GM21723 (cell line): ENCODE results near the gene KIF26A.
"Not testable (repeated sequence)": the region's sequence is repeated elsewhere in the genome, so short reads cannot be mapped to it uniquely, and the experiment has no call there.

Experiments
- ATAC-seq: cut with Tn5 transposase; IDR thresholded peaks from one replicate; pipeline ENCODE4 v1.9.1; 2021; ENCODE audit warnings: mild to moderate bottlenecking, moderate library complexity; ENCODE audit not compliant: unreplicated experiment

The KIF26A gene

GRCh38 chr14:104142946-104143470, 4.6 kb downstream of the KIF26A start:
- no peak for ATAC-seq

DNA sequence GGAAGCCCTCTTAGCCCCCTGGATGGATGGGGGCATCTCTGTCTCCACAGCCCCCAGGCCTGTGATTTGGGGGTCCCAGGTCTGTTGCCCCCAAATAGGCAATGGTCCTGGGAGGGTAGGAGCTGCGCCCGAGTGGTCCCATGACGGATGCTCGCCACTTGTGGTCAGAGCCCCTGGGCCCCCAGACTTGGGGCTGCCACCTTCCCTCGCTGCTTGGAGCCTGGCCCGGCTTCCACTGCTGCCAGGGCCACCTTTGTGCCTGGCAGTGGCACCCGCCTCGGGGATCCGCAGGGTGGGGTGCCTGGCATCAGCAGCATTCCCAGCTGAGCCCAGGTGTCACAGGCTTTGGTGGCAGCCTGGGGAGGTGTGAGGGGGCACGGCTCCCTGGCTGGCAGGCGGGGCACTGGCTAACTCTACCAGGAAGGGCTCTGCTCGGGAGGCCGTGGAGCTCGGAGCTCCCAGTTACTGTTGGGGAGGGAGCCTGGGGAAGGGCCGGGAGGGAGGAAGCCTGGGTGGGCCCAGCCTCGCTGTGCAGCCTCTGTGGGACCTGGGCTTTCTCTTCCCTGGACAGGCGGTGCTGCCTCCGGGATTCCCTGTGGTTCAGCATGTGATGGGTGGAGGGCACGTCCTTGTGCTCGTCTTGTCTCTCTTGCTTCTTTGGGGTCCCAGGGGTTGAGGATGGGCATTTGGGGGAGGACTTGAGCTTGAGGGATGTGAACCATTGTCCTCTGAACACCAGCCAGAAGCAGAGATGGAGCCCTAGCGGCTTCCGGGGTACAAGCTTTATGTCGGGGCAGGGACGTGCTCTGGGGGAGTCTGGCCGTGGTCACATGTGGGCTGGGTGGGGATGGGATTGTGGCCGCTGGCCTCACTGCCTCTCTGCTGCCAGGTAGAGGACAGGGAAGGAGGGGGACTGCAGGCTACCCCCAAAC, 5.4 kb downstream of the KIF26A start:
- ATAC-seq: no peak

GRCh38 chr14:104144453-104144790, 6.0 kb downstream of the KIF26A start:
- no peak for ATAC-seq

GRCh38 chr14:104144911-104145825, 6.8 kb downstream of the KIF26A start:
- no peak for ATAC-seq

DNA sequence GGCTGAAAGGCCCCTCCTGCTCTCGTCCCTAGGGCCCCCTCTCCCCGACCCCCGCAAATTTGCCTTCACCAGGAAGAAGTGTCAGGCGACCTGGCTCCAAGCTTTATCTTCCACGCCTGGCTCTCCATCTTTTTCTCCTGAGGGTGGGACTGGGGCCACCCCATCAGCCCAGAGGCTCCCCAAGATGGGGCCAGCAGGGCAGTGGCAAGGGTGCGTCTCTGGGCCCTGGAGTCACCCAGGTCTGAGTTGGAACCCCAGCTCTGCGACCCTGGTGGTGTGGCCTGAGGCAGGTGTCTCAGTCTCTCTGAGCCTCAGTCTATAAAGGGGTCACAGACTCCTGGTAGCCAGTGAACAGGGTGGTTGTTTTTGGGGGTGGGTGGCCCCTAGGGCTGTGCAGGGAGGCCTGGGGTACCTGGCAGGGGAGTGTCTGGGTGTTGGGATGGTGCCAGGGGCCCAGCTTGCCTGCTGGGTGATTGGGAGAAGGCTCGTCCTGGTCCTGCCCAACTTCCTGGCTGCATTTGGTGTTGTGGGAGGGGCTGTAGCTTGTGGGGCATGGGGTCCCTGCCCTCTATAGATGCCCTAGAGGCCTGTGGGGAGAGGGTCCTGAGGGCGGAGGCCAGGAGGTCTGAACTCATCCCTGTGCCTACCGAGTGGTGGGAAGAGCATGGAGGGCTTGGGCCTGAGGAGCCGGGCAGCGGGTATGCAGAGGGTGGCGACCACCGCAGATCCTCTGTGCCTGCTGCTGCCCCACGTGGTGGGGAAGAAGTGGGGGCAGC, 7.6 kb downstream of the KIF26A start:
- ATAC-seq: no peak

GRCh38 chr14:104146651-104147345, 8.4 kb downstream of the KIF26A start:
- no peak for ATAC-seq

GRCh38 chr14:104147346-104148125, 9.1 kb downstream of the KIF26A start:
- ATAC-seq: no peak

GRCh38 chr14:104148433-104149277, 10.3 kb downstream of the KIF26A start:
- no peak for ATAC-seq

DNA sequence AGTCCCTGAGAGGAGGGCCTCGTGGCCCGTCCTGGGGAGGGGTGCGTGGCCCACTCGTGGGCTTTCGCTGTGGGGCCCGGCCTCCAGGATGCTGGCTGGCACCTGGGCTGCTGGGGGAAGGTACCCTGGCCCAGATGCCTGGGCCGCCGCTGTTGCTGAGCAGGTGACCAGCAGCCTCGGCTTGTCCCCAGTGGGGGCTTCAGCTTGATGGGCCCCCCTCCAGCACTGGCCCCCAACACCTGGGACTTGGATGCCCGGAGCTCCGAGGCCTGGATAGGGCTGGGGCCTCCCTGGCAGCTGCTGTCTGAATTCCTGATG, 10.8 kb downstream of the KIF26A start:
- no peak for ATAC-seq

DNA sequence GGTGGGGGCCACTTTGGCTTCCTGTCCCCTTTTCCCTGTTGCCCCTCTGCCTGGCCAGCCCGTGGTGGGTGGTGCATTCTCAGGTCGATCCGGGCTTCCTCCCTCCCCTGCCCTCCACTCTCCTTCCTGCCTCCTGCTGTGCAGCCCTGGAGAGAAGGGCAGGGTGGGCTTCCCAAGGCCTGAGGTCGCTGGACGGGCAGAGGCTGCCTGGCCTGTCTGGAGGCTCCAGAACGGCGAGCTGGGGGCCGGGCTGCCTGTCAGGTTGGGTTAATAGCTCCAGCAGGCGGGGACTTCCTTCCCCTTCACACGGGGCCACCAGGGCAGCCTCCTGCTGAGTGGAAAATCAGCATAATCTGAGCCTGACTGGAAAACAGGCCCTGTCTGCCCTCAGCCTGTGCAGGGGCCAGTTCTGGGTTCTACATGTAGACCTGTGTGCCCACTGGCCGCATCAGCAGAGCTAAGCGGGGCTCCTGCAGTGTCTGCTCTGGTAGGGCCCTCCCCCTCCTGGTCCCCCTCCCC, 11.3 kb downstream of the KIF26A start:
- ATAC-seq: no peak

- no peak for ATAC-seq
Observed at GRCh38 chr14:104150136-104151025, 12.0 kb downstream of the KIF26A start.

DNA sequence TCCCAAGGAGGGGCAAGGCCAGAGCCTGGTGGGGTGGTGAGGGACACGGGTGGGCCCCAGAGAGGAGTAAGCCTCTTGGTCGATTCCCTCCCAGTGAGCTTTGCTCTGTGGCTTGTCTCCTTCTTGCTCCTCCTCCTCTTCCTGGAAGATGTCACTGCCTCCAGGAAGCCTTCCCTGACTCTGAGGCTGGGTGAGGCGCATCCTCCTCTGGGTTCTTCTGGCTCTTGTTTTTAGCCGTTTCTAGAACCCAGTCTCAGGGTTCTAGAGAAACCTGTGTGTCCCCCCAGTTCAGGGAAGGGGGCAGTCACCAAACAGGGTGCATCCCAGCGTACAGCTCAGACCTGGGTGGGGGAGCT, 12.6 kb downstream of the KIF26A start:
- ATAC-seq: no peak

DNA sequence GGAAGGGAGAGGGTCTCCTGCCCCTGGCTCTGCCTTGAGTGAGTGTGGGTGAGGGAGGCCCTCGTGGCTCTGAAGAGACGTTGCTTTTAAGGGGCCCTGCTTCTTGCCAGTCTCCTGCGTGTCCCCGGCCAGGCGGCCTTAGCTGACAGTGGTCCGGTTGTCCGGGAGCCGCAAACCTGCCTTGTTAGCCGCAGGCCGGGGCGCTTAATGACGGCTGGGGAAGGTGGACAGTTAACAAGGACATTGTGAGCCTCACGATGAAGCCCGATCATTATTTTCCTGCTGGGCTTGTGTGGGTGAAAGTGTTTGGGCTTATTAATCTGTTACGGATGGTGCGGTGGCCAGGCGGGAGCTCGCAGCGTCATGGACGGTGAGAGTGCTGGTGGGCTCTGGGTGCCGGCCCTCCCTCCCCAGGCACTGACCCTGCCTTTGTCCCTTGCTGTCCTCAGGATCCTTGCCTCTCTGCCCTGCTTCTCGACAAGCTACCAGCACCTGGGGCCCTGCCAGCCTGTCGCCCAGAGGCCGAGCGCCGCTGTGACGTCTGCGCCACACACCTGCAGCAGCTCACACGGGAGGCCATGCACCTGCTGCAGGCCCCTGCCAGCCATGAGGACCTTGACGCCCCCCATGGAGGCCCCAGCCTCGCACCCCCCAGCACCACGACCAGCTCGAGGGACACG, 13.3 kb downstream of the KIF26A start:
- no peak for ATAC-seq

GRCh38 chr14:104152246-104152575, 13.8 kb downstream of the KIF26A start:
- ATAC-seq: no peak

GRCh38 chr14:104152686-104153393, 14.5 kb downstream of the KIF26A start:
- no peak for ATAC-seq

DNA sequence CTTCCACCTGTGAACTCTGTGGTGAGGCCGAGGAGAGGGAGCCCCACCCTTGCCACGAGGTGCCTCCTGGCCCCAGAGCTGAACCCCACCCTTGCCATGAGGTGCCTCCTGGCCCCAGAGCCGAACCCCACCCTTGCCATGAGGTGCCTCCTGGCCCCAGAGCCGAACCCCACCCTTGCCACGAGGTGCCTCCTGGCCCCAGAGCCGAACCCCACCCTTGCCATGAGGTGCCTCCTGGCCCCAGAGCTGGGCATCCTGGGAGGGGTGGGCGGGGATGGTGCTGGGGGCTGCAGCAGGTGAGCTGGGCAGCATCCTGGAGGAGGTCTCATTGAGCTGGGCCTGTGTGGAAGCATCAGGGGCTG, 15.0 kb downstream of the KIF26A start:
- not testable (repeated sequence) for ATAC-seq

GRCh38 chr14:104154246-104154645, 15.9 kb downstream of the KIF26A start:
- ATAC-seq: no peak
